Kidney tubule cell (primary cell): ENCODE data around the gene NUFIP2.
"Not testable (repeated sequence)": the region's sequence is repeated elsewhere in the genome, so short reads cannot be mapped to it uniquely, and the experiment has no call there.

Source experiments
- DNase-seq: peaks from one replicate; pipeline ENCODE4 v3.0.0-alpha.2; 2018; ENCODE audit warnings: low spot score

The NUFIP2 gene, protein sequence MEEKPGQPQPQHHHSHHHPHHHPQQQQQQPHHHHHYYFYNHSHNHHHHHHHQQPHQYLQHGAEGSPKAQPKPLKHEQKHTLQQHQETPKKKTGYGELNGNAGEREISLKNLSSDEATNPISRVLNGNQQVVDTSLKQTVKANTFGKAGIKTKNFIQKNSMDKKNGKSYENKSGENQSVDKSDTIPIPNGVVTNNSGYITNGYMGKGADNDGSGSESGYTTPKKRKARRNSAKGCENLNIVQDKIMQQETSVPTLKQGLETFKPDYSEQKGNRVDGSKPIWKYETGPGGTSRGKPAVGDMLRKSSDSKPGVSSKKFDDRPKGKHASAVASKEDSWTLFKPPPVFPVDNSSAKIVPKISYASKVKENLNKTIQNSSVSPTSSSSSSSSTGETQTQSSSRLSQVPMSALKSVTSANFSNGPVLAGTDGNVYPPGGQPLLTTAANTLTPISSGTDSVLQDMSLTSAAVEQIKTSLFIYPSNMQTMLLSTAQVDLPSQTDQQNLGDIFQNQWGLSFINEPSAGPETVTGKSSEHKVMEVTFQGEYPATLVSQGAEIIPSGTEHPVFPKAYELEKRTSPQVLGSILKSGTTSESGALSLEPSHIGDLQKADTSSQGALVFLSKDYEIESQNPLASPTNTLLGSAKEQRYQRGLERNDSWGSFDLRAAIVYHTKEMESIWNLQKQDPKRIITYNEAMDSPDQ

DNA sequence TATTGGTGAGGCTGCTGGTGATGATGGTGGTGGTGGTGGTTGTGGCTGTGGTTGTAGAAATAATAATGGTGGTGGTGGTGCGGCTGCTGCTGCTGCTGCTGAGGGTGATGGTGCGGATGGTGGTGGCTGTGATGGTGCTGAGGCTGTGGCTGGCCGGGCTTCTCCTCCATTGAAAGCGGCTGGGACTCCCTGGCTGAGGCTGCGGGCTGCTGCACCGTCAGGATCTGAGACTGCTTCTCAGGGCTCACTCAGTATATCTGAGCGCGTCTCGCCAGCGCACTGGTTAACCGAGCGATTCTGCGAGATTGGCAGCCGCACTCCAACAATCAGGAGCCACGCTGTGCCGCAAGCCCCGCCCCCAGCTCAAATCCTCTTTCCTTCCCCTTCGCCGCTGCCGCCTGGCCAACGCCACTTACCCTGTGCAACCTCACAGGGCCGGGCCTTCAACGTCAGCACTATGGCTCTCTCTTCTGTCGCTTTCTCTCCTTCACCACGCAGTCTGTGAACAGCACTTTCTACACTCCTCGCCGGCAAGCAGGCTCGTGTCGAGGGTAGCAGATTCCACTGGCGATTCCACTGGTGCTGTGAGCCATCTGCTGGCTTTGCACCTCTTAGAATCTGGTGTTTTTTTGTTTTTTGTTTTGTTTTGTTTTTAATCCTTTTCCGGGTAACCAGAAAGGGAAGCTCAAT, at the start of gene NUFIP2:
Gene NUFIP2, minus strand, starts transcription at position 259 of the 690 bp plus-strand sequence. Its CDS starts 89 bp downstream, at position 170.
- peak; percentile 98 for DNase-seq

DNA sequence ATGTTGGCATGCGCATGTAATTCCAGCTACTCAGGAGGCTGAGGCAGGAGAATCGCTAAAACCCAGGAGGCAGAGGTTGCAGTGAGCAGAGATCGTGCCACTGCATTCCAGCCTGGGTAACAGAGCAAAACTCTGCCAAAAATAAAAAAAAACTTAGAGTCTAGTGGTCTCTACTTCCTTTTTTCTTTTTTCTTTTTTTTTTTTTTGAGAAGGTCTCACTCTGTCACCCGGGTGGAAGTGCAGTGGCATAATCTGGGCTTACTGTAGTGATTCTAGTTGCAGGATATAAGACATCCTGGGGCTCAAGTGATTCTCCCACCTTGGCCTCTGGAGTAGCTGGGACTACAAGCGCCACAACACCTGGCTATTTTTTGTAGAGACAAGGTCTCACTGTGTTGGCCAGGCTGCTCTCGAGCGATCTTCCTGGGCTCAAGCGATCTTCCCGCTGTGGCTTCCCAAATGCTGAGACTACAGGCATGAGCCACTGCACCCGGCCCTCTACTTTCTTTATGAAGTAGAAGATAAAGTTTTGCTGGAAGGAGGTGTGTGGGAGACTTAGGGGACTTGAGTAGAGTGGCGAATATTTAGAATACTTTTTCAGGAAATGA, 48.3 kb upstream of the NUFIP2 start:
- DNase-seq: no peak

- DNase-seq: no peak
Measured at GRCh38 chr17:29341726-29342125, 47.8 kb upstream of the NUFIP2 start.

DNA sequence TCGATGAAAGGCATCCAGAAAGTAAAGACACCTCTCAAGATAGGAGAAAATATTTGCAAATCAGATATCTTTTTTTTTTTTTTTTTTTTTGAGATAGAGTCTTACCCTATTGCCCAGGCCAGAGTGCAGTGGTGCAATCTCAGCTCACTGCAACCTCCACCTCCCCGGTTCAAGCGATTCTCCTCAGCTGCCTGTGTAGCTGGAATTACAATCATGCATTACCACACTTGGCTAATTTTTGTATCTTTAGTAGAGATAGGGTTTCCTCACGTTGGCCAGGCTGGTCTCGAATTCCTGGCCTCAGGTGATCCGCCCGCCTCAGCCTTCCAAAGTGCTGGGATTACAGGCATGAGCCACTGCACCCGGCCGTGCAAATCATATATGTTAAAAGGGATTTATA, 45.1 kb upstream of the NUFIP2 start:
- DNase-seq: not testable (repeated sequence)

DNA sequence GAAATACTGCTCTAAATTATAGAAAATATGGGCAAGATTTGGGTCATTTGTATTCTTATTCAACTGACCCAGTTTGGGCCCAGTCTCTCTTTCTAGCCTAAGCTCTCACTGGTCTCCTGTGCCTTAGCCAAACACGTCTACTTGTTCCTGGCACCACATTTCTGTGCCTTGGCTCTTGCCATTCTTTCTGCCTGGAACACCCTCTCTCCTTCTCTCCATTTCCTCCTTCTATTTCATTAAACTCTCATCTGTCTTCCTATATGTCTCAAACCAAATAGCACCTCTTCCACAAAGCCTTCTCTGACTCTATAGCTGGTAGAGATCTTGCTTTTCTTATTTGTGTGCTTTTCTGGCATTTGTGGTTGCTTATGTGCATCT, 37.7 kb upstream of the NUFIP2 start:
- no peak for DNase-seq

DNA sequence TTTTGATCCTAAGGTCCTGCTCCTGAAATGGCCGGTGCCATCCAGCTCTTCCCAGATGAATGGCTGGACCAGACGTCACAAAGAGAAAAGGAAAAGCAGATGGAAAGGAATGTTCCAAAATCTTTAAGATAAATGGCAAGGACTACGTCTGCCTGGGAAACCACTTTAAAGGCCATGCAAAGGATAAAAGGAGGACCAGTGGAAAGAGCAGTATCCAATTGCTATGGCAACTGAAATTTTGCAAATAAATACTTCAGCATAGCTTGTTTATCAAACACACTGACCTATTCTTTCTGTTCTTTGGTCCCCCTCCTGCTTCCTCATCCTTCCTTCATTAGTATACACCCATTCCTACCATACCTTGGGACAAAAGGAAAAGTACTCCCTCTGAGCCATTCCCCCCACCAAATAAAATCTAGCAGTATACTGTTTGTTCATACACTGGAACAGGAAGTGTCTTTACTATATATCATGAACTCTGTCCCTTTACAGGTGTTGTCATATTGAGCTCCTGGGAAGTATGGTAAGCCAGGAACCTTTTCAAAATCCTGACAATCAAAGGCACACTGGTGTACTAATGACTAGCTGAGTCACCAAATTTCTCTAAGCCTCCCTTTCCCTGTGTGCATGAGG, 37.2 kb upstream of the NUFIP2 start:
- DNase-seq: no peak

GRCh38 chr17:29327412-29327811, 33.5 kb upstream of the NUFIP2 start:
- DNase-seq: no peak

DNA sequence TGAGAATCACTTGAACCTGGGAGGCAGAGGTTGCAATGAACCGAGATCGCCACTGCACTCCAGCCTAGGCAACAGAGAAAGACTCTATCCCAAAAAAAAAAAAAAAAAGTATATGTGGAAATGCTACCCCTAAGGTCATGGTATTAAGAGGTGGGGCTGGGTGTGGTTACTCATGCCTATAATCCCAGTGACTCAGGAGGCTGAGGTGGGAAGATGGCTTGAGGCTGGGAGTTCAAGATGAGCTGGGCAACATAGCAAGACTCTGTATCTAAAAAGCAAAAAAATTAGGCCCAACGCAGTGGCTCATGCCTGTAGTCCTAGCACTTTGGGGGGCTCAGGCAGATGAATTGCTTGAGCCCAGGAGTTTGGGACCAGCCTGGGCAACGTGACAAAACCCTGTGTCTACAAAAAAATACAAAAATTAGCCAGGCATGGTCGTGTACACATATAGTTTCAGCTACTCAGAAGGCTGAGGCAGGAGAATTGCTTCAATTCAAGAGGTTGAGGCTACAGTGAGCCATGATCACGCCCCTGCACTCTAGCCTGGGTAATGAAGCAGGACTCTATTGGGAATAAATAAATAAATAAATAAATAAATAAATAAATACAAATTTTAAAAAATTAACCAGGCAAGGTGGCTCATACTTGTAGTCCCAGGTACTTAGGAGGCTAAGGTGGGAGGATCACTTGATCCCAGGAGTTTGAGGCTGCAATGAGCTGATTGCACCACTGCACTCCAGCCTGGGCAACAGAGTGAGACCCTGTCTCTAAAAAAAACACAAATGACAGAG, 32.3 kb upstream of the NUFIP2 start:
- no peak for DNase-seq

DNA sequence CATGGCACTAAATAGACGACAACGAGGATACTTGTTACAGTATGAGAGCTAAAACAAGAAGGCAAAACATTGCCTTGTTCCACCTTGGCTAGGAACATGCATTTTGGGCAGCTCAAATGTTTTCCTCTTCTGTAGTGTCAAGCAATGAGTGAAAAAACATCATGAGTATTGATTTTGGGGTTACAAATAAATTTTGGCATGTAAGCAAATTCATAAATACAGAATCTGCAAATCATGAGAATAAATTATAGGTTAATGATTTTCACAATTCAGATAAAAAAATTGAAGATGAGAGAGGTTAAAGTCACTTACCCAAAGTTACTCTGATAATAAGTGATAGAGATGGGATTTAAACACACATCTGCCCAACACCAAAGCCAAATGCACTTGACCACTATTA, 28.4 kb upstream of the NUFIP2 start:
- no peak for DNase-seq

DNA sequence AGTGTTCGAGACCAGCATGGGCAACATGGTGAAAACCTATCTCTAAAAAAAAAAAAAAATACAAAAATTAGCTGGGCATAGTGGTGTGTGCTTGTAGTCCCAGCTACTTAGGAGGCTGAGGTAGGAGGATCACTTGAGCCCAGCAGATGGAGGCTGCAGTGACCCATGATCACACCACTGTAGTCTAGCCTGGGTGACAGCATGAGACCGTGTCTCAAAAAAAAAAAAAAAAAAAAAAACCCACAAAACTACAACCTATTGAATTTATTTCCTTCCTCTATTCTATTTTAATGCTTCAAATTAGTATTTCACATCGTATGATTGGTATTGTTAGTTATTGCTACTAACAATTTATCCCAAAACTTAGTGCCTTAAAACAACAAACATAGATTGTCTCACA, 9.4 kb upstream of the NUFIP2 start:
- DNase-seq: no peak

- no peak for DNase-seq
Measured at GRCh38 chr17:29299031-29299430, 5.1 kb upstream of the NUFIP2 start.

DNA sequence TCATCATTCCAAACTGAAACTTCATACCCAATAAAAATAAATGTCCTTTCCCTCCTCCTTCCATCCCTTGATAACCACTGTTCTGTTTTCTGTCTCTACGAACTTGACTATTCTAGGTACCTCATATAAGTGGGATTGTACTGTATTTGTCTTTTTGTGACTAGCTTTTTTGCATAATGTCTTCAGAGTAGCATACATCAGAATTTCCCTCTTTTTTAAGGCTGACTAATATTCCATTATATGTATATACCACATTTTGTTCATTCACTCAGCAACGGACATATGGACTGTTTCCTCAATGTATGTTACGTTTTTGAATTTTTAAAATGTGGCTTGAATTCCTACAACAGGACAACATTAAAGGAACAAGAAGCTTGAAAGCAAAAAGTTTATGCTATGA, 1.5 kb upstream of the NUFIP2 start:
- DNase-seq: no peak

GRCh38 chr17:29294580-29294900, 592 bp upstream of the NUFIP2 start:
- no peak for DNase-seq

GRCh38 chr17:29292992-29293889, 707 bp downstream of the NUFIP2 start:
- peak; percentile 65 for DNase-seq

GRCh38 chr17:29292071-29292991, 1.6 kb downstream of the NUFIP2 start:
- DNase-seq: peak; percentile 44

GRCh38 chr17:29291163-29291752, 2.7 kb downstream of the NUFIP2 start:
- DNase-seq: peak; percentile 77

- DNase-seq: no peak
Measured at GRCh38 chr17:29289852-29290251, 4.1 kb downstream of the NUFIP2 start.

- no peak for DNase-seq
Measured at GRCh38 chr17:29283961-29284360, 10.0 kb downstream of the NUFIP2 start.

GRCh38 chr17:29283496-29283895, 10.5 kb downstream of the NUFIP2 start:
- no peak for DNase-seq
